ENCODE data around the gene TBRG4.

DNA sequence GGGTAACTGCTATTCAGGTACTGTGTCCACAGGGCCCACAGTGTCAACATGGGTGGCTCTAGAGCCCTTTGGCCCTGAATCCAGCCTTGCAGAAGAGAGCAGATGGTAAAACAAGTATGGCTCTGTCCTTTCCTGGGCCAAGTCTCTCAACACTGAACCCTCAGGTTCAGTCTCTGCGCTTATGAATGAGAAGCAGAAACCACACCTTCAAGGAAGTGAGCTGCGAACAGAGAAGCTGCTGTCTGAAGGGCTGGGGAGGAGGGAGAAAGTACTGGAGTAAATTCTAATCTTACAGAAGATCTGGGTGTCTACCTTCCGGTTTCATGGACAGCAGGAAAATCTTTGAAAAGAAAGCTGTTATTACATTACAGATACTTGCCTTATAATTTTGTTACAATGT, 4.1 kb downstream of the TBRG4 start:
- TF ChIP-seq POLR2AphosphoS5 (IDR thresholded peaks at IDR 0.05): no peak
- TF ChIP-seq, protein P1, sequence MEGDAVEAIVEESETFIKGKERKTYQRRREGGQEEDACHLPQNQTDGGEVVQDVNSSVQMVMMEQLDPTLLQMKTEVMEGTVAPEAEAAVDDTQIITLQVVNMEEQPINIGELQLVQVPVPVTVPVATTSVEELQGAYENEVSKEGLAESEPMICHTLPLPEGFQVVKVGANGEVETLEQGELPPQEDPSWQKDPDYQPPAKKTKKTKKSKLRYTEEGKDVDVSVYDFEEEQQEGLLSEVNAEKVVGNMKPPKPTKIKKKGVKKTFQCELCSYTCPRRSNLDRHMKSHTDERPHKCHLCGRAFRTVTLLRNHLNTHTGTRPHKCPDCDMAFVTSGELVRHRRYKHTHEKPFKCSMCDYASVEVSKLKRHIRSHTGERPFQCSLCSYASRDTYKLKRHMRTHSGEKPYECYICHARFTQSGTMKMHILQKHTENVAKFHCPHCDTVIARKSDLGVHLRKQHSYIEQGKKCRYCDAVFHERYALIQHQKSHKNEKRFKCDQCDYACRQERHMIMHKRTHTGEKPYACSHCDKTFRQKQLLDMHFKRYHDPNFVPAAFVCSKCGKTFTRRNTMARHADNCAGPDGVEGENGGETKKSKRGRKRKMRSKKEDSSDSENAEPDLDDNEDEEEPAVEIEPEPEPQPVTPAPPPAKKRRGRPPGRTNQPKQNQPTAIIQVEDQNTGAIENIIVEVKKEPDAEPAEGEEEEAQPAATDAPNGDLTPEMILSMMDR (IDR thresholded peaks at IDR 0.05): no peak
